K562 treated with DMSO at 1 percent for 12 hours (cell line): ENCODE results near the gene YPEL4. TPM values are rescaled to one million over a fixed set of nuclear protein-coding genes. Genes with fewer than 3 reads are reported as not detected.

ENCODE experiments used
- total RNA-seq: library from RNA; unstranded; fragments of 300-600 nt; gene quantifications from 2 replicates; pipeline ENCODE4 v1.2.3, GENCODE V29; 2022; ENCODE audit not compliant: insufficient read depth

Gene YPEL4, protein sequence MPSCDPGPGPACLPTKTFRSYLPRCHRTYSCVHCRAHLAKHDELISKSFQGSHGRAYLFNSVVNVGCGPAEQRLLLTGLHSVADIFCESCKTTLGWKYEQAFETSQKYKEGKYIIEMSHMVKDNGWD
- total RNA-seq, result 2.2 and 2.5 TPM in 2 replicates

DNA sequence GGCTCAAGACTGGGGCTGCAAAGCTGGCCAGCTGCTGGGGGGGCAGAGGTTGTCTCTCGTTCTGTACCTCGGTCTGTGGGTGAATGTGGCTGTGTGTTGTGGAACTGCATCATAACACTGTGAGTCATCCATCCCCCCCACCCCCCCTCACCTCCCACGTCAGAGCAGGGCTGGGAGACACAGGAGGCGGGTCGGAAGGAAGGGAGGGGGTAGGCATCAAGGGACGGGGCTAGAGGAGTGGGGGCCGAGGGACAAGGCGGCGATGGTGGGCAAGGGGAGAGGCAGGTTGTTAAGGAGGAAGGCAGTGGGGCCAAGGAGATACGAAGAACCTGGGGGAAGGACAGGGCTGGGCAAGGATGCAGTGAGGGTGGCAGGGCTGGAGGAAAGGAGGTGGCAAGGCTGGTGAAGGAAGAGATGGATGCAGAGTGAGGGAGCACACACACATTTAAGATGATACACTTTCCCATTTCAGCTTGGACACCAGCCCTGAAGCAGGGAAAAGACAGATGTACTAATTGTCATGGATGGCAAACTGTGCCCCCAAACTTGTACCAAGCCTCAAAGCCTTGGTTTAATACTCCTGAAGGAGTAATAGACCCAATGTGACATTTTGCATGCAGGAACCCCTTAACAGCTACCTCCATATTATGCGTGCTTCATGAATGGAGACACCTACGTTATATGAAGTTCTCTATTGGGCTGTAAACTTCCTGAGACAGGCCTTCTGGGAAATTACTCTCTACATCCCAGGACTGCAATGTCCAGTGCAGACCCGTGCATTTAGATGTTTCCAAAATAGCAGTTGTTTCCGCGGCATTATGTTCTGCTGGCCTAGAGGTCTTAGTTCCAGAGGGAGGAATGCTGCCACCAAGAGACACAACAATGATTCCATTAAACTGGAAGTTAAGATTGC lies at the start of gene YPEL4:
TSS of gene YPEL4 (minus strand) at position 87 of the 913 bp plus-strand sequence. CDS start 2,805 bp downstream, outside the sequence.

DNA sequence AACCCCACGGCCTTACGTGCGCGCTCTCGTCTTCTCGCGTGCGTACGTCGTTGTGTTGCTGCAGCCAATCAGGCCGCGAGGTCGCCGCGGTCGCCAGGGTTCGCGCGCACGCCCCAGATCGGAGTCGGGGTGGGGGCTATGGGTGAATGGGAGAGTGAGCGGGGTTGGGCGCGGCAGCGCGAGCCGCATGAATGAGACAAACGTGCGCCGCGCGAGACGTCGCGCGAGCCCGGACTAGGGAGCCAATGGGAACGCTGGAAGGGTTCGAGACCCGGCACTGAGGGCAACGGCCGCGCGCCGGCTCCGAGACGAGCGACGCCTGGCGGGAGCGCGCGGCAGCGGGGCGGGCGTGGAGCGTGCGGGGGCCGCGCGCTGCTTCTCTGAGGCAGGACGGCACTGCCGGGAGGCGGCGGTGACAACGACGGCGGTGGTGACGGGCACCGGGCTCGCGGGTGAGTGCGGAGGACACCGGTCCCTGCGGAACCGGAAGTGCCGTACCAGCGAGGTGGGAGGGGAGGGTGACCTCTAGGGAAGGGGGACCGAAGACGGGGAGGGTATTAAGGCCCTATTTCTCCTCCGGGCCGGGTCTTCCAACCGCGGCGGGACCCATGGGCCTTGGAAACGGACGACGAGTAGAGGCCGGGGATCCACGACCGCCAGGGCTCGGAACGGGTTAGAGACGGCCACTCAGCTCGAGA lies 18.2 kb upstream of the YPEL4 start, which contains the start of gene ZDHHC5:
TSS of gene ZDHHC5 (plus strand) at position 379 of the 698 bp plus-strand sequence. CDS start 4,977 bp downstream, outside the sequence.

GRCh38 chr11:57657194-57658022 lies 7.7 kb upstream of the YPEL4 start, which contains the start of gene CLP1:
Gene CLP1, plus strand, starts transcription at chr11:57657762. Its CDS starts 1,715 bp downstream, at chr11:57659477.

GRCh38 chr11:57597461-57597915 lies 52.2 kb downstream of the YPEL4 start, which contains the start of gene SERPING1:
Gene SERPING1, plus strand, starts transcription at chr11:57597685. Its CDS starts 586 bp downstream, at chr11:57598271.

Other genes starting within 250 kb of the YPEL4 start
- gene SLC43A3, start 222.8 kb downstream of the YPEL4 start, total RNA-seq, result 65.5 and 138 TPM in 2 replicates
- 6.4 and 6.8 TPM in 2 replicates for gene RTN4RL2, start 189.4 kb downstream of the YPEL4 start, total RNA-seq
- 60.4 and 87.0 TPM in 2 replicates for gene SLC43A1, start 134.2 kb downstream of the YPEL4 start, total RNA-seq
- 40.3 and 58.1 TPM in 2 replicates for gene TIMM10, start 119.2 kb downstream of the YPEL4 start, total RNA-seq
- 1.1 TPM in 1 of 2 replicates, not detected in the other for gene SMTNL1, start 112.3 kb downstream of the YPEL4 start, total RNA-seq
- 84.8 and 114 TPM in 2 replicates for gene UBE2L6, start 82.2 kb downstream of the YPEL4 start, total RNA-seq
- 0.51 and 1.3 TPM in 2 replicates for gene SERPING1, start 52.2 kb downstream of the YPEL4 start, total RNA-seq
- 19.8 and 22.4 TPM in 2 replicates for gene CLP1, start 7.8 kb upstream of the YPEL4 start, total RNA-seq
- 16.0 and 39.7 TPM in 2 replicates for gene ZDHHC5, start 18.2 kb upstream of the YPEL4 start, total RNA-seq
- gene MED19, start 62.3 kb upstream of the YPEL4 start, total RNA-seq, result 25.1 and 26.8 TPM in 2 replicates
- 79.3 and 120 TPM in 2 replicates for gene TMX2, start 62.7 kb upstream of the YPEL4 start, total RNA-seq
- 211 and 362 TPM in 2 replicates for gene SELENOH, start 91.6 kb upstream of the YPEL4 start, total RNA-seq
- gene BTBD18, start 101.9 kb upstream of the YPEL4 start, total RNA-seq, result not detected in 2 replicates
- 18.7 and 65.0 TPM in 2 replicates for gene CTNND1, start 111.9 kb upstream of the YPEL4 start, total RNA-seq